ENCODE data around the gene P2RY6. TPM values are rescaled to one million over a fixed set of nuclear protein-coding genes. Genes with fewer than 3 reads are reported as not detected.

P2RY6 gene
- total and polyA plus RNA-seq, 10 of the 15 experiments (the other 5 are each of a cell fraction or from before 2014, with no cell fraction given), result 0.05 to 0.90 (median 0.22) TPM; not detected in 4

DNA sequence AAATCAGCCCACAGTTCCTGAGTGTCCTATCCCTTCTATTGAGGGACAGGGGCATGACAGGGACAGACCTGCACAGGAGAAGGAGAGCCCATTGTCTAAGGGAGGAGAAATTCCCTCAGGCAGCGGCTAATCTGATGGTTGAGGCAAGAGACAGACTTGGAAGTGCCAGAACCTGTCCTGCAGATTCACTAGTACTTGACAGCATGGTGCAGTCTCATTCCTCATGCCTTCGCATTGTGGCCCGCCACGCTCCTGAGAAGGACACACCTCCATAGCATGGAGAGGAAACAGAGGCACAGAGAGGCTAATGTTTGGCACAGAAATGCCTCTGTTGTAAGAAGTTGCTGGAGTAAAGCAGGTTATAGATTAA, 3.2 kb downstream of the P2RY6 start (continued):
- TF ChIP-seq, protein P1, sequence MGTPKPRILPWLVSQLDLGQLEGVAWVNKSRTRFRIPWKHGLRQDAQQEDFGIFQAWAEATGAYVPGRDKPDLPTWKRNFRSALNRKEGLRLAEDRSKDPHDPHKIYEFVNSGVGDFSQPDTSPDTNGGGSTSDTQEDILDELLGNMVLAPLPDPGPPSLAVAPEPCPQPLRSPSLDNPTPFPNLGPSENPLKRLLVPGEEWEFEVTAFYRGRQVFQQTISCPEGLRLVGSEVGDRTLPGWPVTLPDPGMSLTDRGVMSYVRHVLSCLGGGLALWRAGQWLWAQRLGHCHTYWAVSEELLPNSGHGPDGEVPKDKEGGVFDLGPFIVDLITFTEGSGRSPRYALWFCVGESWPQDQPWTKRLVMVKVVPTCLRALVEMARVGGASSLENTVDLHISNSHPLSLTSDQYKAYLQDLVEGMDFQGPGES (IDR thresholded peaks at IDR 0.05), result no peak
- TF ChIP-seq CHD1 (IDR thresholded peaks at IDR 0.05; ENCODE audit: low read depth, low read length) (no peak), CBX5 (IDR thresholded peaks at IDR 0.05; ENCODE audit: low read depth) (no peak), SP1 (IDR thresholded peaks at IDR 0.05; ENCODE audit: low read depth, low read length) (no peak), BRCA1 (IDR thresholded peaks at IDR 0.05; ENCODE audit: low read depth, low read length) (no peak), EED (IDR thresholded peaks at IDR 0.05; ENCODE audit: low read depth) (no peak)
- TF ChIP-seq, protein P2, sequence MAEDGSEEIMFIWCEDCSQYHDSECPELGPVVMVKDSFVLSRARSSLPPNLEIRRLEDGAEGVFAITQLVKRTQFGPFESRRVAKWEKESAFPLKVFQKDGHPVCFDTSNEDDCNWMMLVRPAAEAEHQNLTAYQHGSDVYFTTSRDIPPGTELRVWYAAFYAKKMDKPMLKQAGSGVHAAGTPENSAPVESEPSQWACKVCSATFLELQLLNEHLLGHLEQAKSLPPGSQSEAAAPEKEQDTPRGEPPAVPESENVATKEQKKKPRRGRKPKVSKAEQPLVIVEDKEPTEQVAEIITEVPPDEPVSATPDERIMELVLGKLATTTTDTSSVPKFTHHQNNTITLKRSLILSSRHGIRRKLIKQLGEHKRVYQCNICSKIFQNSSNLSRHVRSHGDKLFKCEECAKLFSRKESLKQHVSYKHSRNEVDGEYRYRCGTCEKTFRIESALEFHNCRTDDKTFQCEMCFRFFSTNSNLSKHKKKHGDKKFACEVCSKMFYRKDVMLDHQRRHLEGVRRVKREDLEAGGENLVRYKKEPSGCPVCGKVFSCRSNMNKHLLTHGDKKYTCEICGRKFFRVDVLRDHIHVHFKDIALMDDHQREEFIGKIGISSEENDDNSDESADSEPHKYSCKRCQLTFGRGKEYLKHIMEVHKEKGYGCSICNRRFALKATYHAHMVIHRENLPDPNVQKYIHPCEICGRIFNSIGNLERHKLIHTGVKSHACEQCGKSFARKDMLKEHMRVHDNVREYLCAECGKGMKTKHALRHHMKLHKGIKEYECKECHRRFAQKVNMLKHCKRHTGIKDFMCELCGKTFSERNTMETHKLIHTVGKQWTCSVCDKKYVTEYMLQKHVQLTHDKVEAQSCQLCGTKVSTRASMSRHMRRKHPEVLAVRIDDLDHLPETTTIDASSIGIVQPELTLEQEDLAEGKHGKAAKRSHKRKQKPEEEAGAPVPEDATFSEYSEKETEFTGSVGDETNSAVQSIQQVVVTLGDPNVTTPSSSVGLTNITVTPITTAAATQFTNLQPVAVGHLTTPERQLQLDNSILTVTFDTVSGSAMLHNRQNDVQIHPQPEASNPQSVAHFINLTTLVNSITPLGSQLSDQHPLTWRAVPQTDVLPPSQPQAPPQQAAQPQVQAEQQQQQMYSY (CRISPR knock-in tag; IDR thresholded peaks at IDR 0.05), result no peak

DNA sequence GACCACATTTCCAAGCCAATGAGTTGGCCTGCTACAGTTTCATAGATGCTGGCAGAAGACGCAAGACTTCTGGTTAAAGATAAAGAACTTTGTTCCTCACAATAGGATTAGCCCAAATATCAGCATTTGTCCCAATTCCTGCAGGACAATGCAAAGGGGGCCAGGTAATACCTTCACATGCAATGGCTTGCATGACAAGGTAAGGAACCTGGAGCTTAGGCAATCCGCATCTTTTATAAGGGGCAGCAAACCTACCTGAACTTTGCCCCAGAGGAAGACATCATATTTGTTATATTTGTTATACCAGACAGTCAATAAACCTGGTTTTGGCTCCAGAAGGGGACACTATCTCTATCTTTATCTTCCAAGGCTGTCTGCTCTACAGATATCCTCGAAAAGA, 5.3 kb downstream of the P2RY6 start:
- intact Hi-C loops (cut with micrococcal nuclease; ENCODE audit: unreplicated experiment) (no loop called here), in situ Hi-C loops (cut with MboI) (no loop called here)
- no peak overlapping the region for H3K9ac ChIP-seq (ENCODE audit: control insufficient read depth, insufficient read depth, low read length)
- H3K4me1 ChIP-seq (ENCODE audit: control insufficient read depth, insufficient read depth, low read length), result peaks cover 7% of the 10 kb centered on the region
- no peak overlapping the region for H3K4me2 ChIP-seq (ENCODE audit: control insufficient read depth, insufficient read depth)
- POLR2A ChIA-PET, result no interaction called here
- H3K36me3 ChIP-seq (ENCODE audit: control insufficient read depth in 2 of 2, insufficient read depth in 2 of 2, low read length in 1 of 2), result no peaks in the 10 kb centered on the region
- no peak for DNase-seq (ENCODE audit: low read depth, low spot score)
- CTCF ChIA-PET, result interaction anchor here (0.6 to 0.8 kb wide), 2 partner anchors 58 to 348 kb away, joined by 3 read pairs; no protein-coding TSS in a partner anchor
- no peak for FAIRE-seq
- RAD21 ChIA-PET (ENCODE audit: unreplicated experiment), result no interaction called here
- H3K27ac ChIP-seq (ENCODE audit: control insufficient read depth, insufficient read depth), result no peak overlapping the region
- SMC1A ChIA-PET (ENCODE audit: uncharacterized antibody, unreplicated experiment), result interaction anchor here (1.4 kb wide), 1 partner anchor 100 kb away, joined by 4 read pairs; no protein-coding TSS in a partner anchor
- H2AFZ ChIP-seq (ENCODE audit: control insufficient read depth, low read depth, low read length), result no peak overlapping the region
- H3K4me3 ChIP-seq, result no peak overlapping the region
- WGBS (ENCODE audit: insufficient coverage, insufficient replicate concordance, low lambda C conversion rate, missing lambda C conversion rate), result 79% methylated on average over 3 of the region's 3 CpGs
- no peaks in the 10 kb centered on the region for H3K9me3 ChIP-seq (replicated peaks; ENCODE audit: control insufficient read depth, insufficient read depth, low read length)
- BruUV-seq (replicated peaks), result no TSS peak
- no peak for ATAC-seq
- no peaks in the 10 kb centered on the region; a peak in 1 of 4 replicates for H3K27me3 ChIP-seq (replicated peaks in 1 of 2; ENCODE audit: control insufficient read depth in 2 of 2, insufficient read depth in 2 of 2, low read length in 1 of 2)
- H3K79me2 ChIP-seq (ENCODE audit: control insufficient read depth, insufficient read depth, low read length), result no peaks in the 10 kb centered on the region
- H4K20me1 ChIP-seq (ENCODE audit: control insufficient read depth, insufficient read depth), result no peaks in the 10 kb centered on the region
- TF ChIP-seq, protein P3, sequence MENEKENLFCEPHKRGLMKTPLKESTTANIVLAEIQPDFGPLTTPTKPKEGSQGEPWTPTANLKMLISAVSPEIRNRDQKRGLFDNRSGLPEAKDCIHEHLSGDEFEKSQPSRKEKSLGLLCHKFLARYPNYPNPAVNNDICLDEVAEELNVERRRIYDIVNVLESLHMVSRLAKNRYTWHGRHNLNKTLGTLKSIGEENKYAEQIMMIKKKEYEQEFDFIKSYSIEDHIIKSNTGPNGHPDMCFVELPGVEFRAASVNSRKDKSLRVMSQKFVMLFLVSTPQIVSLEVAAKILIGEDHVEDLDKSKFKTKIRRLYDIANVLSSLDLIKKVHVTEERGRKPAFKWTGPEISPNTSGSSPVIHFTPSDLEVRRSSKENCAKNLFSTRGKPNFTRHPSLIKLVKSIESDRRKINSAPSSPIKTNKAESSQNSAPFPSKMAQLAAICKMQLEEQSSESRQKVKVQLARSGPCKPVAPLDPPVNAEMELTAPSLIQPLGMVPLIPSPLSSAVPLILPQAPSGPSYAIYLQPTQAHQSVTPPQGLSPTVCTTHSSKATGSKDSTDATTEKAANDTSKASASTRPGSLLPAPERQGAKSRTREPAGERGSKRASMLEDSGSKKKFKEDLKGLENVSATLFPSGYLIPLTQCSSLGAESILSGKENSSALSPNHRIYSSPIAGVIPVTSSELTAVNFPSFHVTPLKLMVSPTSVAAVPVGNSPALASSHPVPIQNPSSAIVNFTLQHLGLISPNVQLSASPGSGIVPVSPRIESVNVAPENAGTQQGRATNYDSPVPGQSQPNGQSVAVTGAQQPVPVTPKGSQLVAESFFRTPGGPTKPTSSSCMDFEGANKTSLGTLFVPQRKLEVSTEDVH (IDR thresholded peaks at IDR 0.05; ENCODE audit: low read depth, partially characterized antibody), result no peak
- no peak for TF ChIP-seq ESRRA (IDR thresholded peaks at IDR 0.05; ENCODE audit: low read length)
- no peak for TF ChIP-seq ZZZ3 (IDR thresholded peaks at IDR 0.05; ENCODE audit: control insufficient read depth, insufficient read length, low read depth)
- TF ChIP-seq, protein P4, sequence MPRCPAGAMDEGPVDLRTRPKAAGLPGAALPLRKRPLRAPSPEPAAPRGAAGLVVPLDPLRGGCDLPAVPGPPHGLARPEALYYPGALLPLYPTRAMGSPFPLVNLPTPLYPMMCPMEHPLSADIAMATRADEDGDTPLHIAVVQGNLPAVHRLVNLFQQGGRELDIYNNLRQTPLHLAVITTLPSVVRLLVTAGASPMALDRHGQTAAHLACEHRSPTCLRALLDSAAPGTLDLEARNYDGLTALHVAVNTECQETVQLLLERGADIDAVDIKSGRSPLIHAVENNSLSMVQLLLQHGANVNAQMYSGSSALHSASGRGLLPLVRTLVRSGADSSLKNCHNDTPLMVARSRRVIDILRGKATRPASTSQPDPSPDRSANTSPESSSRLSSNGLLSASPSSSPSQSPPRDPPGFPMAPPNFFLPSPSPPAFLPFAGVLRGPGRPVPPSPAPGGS (IDR thresholded peaks at IDR 0.05; ENCODE audit: borderline replicate concordance, insufficient read depth, low read depth, low read length, poor library complexity, severe bottlenecking), result no peak
- TF ChIP-seq NRF1 (conservative IDR thresholded peaks at IDR 0.05; ENCODE audit: low read depth, low read length), result no peak
- no peak for TF ChIP-seq BCL11A (IDR thresholded peaks at IDR 0.05; ENCODE audit: low read depth, low read length)
- no peak for TF ChIP-seq POU2F2 (IDR thresholded peaks at IDR 0.05; ENCODE audit: borderline replicate concordance, low read depth, low read length)
